Measurements from ENCODE around the gene CTDSPL.
A peak's percentile ranks its signal among the peaks of the same experiment; 100 is the strongest.

CTDSPL gene

GRCh38 chr3:37916685-37917084 is 55.0 kb downstream of the CTDSPL start:
- no peak for DNase-seq (ENCODE audit: low read depth)

GRCh38 chr3:37918627-37919026 is 56.9 kb downstream of the CTDSPL start:
- DNase-seq (ENCODE audit: low read depth) = no peak

GRCh38 chr3:37920156-37920699 is 58.5 kb downstream of the CTDSPL start:
- DNase-seq (ENCODE audit: low read depth) = no peak

GRCh38 chr3:37921025-37921424 is 59.3 kb downstream of the CTDSPL start:
- no peak for DNase-seq (ENCODE audit: low read depth)

GRCh38 chr3:37922721-37923568 is 61.3 kb downstream of the CTDSPL start:
- peak; percentile 34 for DNase-seq (ENCODE audit: low read depth)

GRCh38 chr3:37923569-37924040 is 61.9 kb downstream of the CTDSPL start:
- DNase-seq (ENCODE audit: low read depth) = no peak

GRCh38 chr3:37924453-37924852 is 62.8 kb downstream of the CTDSPL start:
- no peak for DNase-seq (ENCODE audit: low read depth)

GRCh38 chr3:37925157-37925556 is 63.5 kb downstream of the CTDSPL start:
- no peak for DNase-seq (ENCODE audit: low read depth)

- no peak for DNase-seq (ENCODE audit: low read depth)
Observed at GRCh38 chr3:37926611-37927010, 64.9 kb downstream of the CTDSPL start.

GRCh38 chr3:37930495-37930894 is 68.8 kb downstream of the CTDSPL start:
- no peak for DNase-seq (ENCODE audit: low read depth)

GRCh38 chr3:37932505-37932904 is 70.8 kb downstream of the CTDSPL start:
- DNase-seq (ENCODE audit: low read depth) = no peak

GRCh38 chr3:37934631-37935289 is 73.1 kb downstream of the CTDSPL start:
- DNase-seq (ENCODE audit: low read depth) = peak; percentile 77

- peak; percentile 68 for DNase-seq (ENCODE audit: low read depth)
Observed at GRCh38 chr3:37935290-37935668, 73.6 kb downstream of the CTDSPL start.

GRCh38 chr3:37935756-37936666 is 74.3 kb downstream of the CTDSPL start:
- DNase-seq (ENCODE audit: low read depth) = peak; percentile 98

GRCh38 chr3:37937156-37937555 is 75.5 kb downstream of the CTDSPL start:
- DNase-seq (ENCODE audit: low read depth) = peak; percentile 29

- DNase-seq (ENCODE audit: low read depth) = no peak
Observed at GRCh38 chr3:37938011-37938410, 76.3 kb downstream of the CTDSPL start.

GRCh38 chr3:37940242-37940908 is 78.7 kb downstream of the CTDSPL start:
- no peak for DNase-seq (ENCODE audit: low read depth)

GRCh38 chr3:37941608-37942508 is 80.2 kb downstream of the CTDSPL start:
- no peak for DNase-seq (ENCODE audit: low read depth)

GRCh38 chr3:37942646-37943045 is 81.0 kb downstream of the CTDSPL start:
- no peak for DNase-seq (ENCODE audit: low read depth)

- no peak for DNase-seq (ENCODE audit: low read depth)
Observed at GRCh38 chr3:37943126-37943525, 81.4 kb downstream of the CTDSPL start.
